Progenitor cell of endocrine pancreas (in vitro differentiated cells): ENCODE results near the gene TTLL11. TPM values are rescaled to one million over a fixed set of nuclear protein-coding genes. Genes with fewer than 3 reads are reported as not detected.
"Not testable (repeated sequence)": the region's sequence is repeated elsewhere in the genome, so short reads cannot be mapped to it uniquely, and the experiment has no call there.

Source experiments
- DNase-seq: peaks from one replicate; pipeline ENCODE4 v3.0.0; 2021; ENCODE audit warnings: low spot score; ENCODE audit not compliant: unreplicated experiment
- H3K27ac Mint-ChIP-seq: 2 replicates; pipeline ENCODE4 v1.8.0; 2021; ENCODE audit warnings: mild to moderate bottlenecking, moderate library complexity, mixed read lengths
- H3K27me3 Mint-ChIP-seq: 2 replicates; pipeline ENCODE4 v1.8.0; 2021; ENCODE audit warnings: mixed read lengths
- H3K36me3 Mint-ChIP-seq: 2 replicates; pipeline ENCODE4 v1.8.0; 2022; ENCODE audit warnings: mixed read lengths; ENCODE audit not compliant: insufficient read depth
- H3K4me1 Mint-ChIP-seq: 2 replicates; pipeline ENCODE4 v1.8.0; 2021; ENCODE audit warnings: low read depth, mixed read lengths
- H3K4me3 Mint-ChIP-seq: 2 replicates; pipeline ENCODE4 v1.8.0; 2021; ENCODE audit warnings: low read depth, mild to moderate bottlenecking, moderate library complexity, mixed read lengths
- H3K9me3 Mint-ChIP-seq: 2 replicates; pipeline ENCODE4 v1.8.0; 2021; ENCODE audit warnings: low read depth, mixed read lengths
- total RNA-seq: library from RNA; stranded (reverse); gene quantifications from 2 replicates; pipeline ENCODE4 v1.2.1, GENCODE V29; 2021
- TF ChIP-seq, protein P1 (sequence below): fragments of 200-600 bp; sonication (generic); IDR thresholded peaks from one replicate; pipeline ENCODE4 v1.5.0; 2021; ENCODE audit warnings: antibody characterized with exemption, mild to moderate bottlenecking; ENCODE audit not compliant: unreplicated experiment

The TTLL11 gene
- total RNA-seq, 1 donor from 2014 or later, result 5.3 TPM

DNA sequence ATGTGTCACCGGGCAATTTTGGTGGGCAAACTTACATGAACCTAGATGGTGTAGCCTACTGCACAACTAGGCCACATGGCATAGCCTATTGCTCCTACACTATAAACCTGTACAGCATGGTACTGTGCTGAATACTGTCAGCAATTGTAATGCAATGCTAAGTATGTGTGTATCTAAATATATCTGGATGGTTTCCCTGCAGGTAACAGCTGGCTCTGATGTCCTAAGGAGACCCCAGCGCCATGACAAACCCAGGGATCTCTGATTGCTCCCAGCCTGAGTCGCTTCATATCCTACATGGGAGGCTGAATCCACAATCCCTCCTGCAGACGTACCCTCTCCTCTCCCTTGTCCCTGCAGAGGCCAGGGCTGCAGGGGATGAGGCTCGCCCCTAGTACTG lies 26.6 kb upstream of the TTLL11 start:
- TF ChIP-seq, protein P1, sequence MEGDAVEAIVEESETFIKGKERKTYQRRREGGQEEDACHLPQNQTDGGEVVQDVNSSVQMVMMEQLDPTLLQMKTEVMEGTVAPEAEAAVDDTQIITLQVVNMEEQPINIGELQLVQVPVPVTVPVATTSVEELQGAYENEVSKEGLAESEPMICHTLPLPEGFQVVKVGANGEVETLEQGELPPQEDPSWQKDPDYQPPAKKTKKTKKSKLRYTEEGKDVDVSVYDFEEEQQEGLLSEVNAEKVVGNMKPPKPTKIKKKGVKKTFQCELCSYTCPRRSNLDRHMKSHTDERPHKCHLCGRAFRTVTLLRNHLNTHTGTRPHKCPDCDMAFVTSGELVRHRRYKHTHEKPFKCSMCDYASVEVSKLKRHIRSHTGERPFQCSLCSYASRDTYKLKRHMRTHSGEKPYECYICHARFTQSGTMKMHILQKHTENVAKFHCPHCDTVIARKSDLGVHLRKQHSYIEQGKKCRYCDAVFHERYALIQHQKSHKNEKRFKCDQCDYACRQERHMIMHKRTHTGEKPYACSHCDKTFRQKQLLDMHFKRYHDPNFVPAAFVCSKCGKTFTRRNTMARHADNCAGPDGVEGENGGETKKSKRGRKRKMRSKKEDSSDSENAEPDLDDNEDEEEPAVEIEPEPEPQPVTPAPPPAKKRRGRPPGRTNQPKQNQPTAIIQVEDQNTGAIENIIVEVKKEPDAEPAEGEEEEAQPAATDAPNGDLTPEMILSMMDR, result no peak
- H3K27me3 Mint-ChIP-seq, result peaks cover 30% of the 10 kb centered on the region
- no peaks in the 10 kb centered on the region for H3K36me3 Mint-ChIP-seq
- H3K27ac Mint-ChIP-seq, result no peak overlapping the region
- H3K9me3 Mint-ChIP-seq, result no peaks in the 10 kb centered on the region
- no peak overlapping the region for H3K4me3 Mint-ChIP-seq
- H3K4me1 Mint-ChIP-seq, result no peaks in the 10 kb centered on the region
- no peak for DNase-seq

- DNase-seq, result no peak
- Mint-ChIP-seq H3K9me3 (no peaks in the 10 kb centered on the region), H3K36me3 (no peaks in the 10 kb centered on the region), H3K27me3 (peaks cover 26% of the 10 kb centered on the region), H3K4me1 (no peaks in the 10 kb centered on the region), H3K27ac (no peak overlapping the region), H3K4me3 (no peak overlapping the region)
- TF ChIP-seq, protein P1, result no peak
Measured at GRCh38 chr9:122119166-122119521, 26.0 kb upstream of the TTLL11 start.

DNA sequence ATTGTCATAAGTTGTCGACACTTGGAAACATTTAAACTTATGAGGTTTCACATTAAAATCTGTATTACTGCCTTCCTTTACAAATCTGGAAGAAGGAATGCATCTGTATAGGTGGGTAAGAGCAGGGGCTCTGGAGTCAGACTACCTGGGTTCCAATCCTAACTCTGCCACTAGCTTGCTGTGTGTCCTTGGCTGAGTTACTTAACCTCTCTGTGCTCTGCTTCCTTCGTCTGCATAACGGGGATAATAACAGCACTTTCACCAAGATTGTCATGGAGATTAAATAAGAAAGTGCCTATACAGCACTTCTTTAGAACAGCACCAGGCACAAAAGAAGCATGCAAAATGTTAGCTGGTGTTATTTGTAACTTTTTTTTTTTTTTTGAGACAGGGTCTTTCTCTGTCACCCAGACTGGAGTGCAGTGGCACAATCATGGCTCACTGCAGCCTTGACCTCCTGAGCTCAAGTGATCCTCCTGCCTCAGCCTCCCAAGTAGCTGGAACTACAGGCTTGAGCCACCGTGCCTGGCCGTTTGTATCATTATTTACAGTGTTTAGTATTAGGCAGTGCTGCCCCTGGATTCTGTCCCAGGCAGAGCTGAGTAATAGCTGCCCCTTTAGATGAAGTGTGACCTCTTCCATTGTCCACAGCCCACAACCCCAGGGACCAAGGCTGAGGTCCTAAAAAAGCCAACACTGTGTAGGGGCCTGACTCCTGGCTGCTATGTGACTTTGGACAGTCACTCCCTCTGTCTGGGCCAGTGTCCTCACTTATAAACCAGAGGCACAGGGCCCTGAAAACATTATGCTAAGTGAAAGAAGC lies 25.4 kb upstream of the TTLL11 start:
- Mint-ChIP-seq H3K4me3 (no peak overlapping the region), H3K27me3 (peaks cover 22% of the 10 kb centered on the region), H3K9me3 (no peaks in the 10 kb centered on the region), H3K36me3 (no peaks in the 10 kb centered on the region), H3K4me1 (no peaks in the 10 kb centered on the region), H3K27ac (no peak overlapping the region)
- DNase-seq, result no peak
- TF ChIP-seq, protein P1, result no peak

DNA sequence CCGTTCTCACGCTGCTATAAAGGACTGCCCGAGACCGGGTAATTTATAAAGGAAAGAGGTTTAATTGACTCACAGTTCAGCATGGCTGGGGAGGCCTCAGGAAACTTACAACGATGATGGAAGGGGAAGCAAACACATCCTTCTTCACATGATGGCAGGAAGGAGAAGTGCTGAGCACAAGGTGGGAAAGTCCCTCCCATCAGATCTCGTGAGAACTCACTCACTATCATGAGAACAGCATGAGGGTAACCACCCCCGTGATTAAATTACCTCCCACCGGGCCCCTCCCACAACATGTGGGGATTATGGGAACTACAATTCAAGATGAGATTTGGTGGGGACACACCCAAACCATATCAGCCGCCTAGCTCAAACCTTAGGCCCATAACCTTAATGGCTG lies 24.1 kb upstream of the TTLL11 start:
- DNase-seq, H3K27ac Mint-ChIP-seq, H3K4me1 Mint-ChIP-seq, H3K4me3 Mint-ChIP-seq, H3K9me3 Mint-ChIP-seq, H3K36me3 Mint-ChIP-seq: not testable (repeated sequence)
- peaks cover 30% of the 10 kb centered on the region for H3K27me3 Mint-ChIP-seq

DNA sequence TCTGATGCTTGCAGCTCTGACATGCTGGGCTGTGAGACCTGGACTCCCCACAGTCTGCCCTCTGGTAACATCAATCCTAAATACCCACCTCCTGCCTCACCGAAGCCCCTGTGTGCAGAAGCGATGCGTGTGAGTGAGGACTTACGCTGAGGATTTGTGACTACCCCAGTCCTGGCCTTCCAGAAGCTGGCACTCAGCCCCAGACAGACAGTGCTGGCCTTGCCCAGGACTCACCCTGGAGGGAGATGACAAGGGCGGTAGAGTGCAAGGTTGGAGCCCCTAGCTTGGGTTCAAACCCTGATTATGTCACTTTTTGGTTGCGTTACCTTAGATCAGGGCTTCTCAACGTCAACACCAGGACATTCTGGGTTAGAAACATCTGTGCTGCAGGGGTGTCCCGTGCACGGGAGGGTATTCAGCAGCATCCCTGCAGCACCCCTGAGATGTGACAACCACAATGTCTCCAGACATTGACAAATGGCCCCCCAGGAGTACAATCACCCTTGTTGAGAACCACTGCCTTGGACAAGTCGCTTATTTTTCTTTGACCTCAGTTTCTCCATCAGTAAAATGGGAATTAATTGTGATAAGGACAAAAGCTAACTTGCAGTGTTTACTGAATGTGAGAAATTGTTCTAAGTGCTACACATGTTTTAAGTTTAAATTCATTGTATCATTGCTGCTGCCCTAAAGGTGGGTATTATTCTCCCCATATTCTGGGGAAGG lies 23.5 kb upstream of the TTLL11 start:
- H3K27ac Mint-ChIP-seq, result no peak overlapping the region
- H3K27me3 Mint-ChIP-seq, result peaks cover 33% of the 10 kb centered on the region
- no peaks in the 10 kb centered on the region for H3K9me3 Mint-ChIP-seq
- no peak overlapping the region for H3K4me3 Mint-ChIP-seq
- no peaks in the 10 kb centered on the region for H3K4me1 Mint-ChIP-seq
- DNase-seq, result no peak
- TF ChIP-seq, protein P1, result no peak
- no peaks in the 10 kb centered on the region for H3K36me3 Mint-ChIP-seq
